ENCODE data around the gene ST7L.

ST7L gene

GRCh38 chr1:112505400-112505785 lies 113.5 kb downstream of the ST7L start:
- Histone ChIP-seq H3K4me3 (ENCODE audit: low read depth, low read length) (no peak overlapping the region), H3K36me3 (replicated peaks) (no peaks in the 10 kb centered on the region), H3K27ac (no peak overlapping the region), H3K27me3 (replicated peaks) (no peaks in the 10 kb centered on the region)
- in situ Hi-C loops (cut with HindIII; ENCODE audit: low pct_ligation_motif_present, low sequenced_read_pairs) = no loop called here
- DNase-seq = no peak
- TF ChIP-seq CTCF (IDR thresholded peaks at IDR 0.05; ENCODE audit: low read depth, low read length, missing control alignments) = no peak

GRCh38 chr1:112504661-112505399 lies 114.1 kb downstream of the ST7L start:
- H3K36me3 ChIP-seq (replicated peaks) = no peaks in the 10 kb centered on the region
- no peaks in the 10 kb centered on the region for H3K27me3 ChIP-seq (replicated peaks)
- TF ChIP-seq CTCF (IDR thresholded peaks at IDR 0.05; ENCODE audit: low read depth, low read length, missing control alignments) = no peak
- no peak for DNase-seq
- no peak overlapping the region for H3K27ac ChIP-seq
- in situ Hi-C loops (cut with HindIII; ENCODE audit: low pct_ligation_motif_present, low sequenced_read_pairs) = no loop called here
- H3K4me3 ChIP-seq (ENCODE audit: low read depth, low read length) = no peak overlapping the region

- no peak overlapping the region for H3K27ac ChIP-seq
- H3K36me3 ChIP-seq (replicated peaks) = no peaks in the 10 kb centered on the region
- H3K27me3 ChIP-seq (replicated peaks) = no peaks in the 10 kb centered on the region
- no peak for DNase-seq
- no peak overlapping the region for H3K4me3 ChIP-seq (ENCODE audit: low read depth, low read length)
- in situ Hi-C loops (cut with HindIII; ENCODE audit: low pct_ligation_motif_present, low sequenced_read_pairs) = no loop called here
- TF ChIP-seq CTCF (IDR thresholded peaks at IDR 0.05; ENCODE audit: low read depth, low read length, missing control alignments) = no peak
Measured at GRCh38 chr1:112504001-112504660, 114.8 kb downstream of the ST7L start.

- Histone ChIP-seq H3K36me3 (replicated peaks) (no peaks in the 10 kb centered on the region), H3K27me3 (replicated peaks) (no peaks in the 10 kb centered on the region), H3K4me3 (ENCODE audit: low read depth, low read length) (no peak overlapping the region), H3K27ac (no peak overlapping the region)
- DNase-seq = no peak
- in situ Hi-C loops (cut with HindIII; ENCODE audit: low pct_ligation_motif_present, low sequenced_read_pairs) = no loop called here
- TF ChIP-seq CTCF (IDR thresholded peaks at IDR 0.05; ENCODE audit: low read depth, low read length, missing control alignments) = no peak
Measured at GRCh38 chr1:112502826-112503225, 116.1 kb downstream of the ST7L start.

GRCh38 chr1:112501810-112502641 lies 116.9 kb downstream of the ST7L start:
- in situ Hi-C loops (cut with HindIII; ENCODE audit: low pct_ligation_motif_present, low sequenced_read_pairs) = no loop called here
- Histone ChIP-seq H3K4me3 (ENCODE audit: low read depth, low read length) (peak overlapping the region; percentile 52), H3K27ac (no peak overlapping the region), H3K27me3 (replicated peaks) (no peaks in the 10 kb centered on the region), H3K36me3 (replicated peaks) (no peaks in the 10 kb centered on the region)
- DNase-seq = peak; percentile 53
- peak; percentile 87 for TF ChIP-seq CTCF (IDR thresholded peaks at IDR 0.05; ENCODE audit: low read depth, low read length, missing control alignments)
